ENCODE results near the gene GNG7. TPM values are rescaled to one million over a fixed set of nuclear protein-coding genes. Genes with fewer than 3 reads are reported as not detected.

Gene GNG7
- total RNA-seq, 1 experiment from 2014 or later = 7.7 TPM

DNA sequence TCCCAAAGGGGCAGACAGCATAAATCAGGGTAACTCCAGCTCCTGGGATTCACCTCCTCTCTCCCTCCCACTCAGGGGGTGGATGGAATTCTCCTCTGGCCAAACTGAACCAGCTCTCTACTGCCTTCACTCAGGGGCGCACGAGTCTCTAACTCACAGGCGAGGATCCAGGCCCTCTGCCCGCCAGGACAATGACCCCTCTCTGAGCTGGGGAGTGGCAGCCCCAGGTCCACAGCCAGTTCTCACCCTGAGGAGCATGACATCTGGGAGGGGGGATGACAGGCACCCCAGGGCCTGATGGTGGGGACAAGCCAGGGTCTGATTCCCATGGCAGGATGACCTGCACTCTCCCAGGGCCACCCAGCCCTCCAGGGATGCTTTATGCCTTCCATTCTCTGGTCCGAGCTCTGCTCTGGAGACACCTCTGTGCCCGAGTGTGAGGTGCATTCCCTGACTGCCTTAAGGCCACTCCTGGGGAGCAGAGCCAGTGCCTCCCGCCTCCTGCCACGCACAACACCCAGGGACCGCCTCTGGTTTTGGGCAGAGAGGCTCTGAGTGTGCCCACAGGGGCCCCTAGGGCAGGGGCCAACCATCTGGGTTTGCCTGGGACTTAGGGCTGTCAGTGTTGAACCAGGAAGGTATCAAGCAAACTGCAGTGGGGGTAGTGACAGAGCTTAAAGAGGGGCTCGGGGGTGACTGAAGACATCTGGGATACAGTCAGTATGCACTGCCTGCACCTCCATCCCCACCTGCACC, 66.2 kb downstream of the GNG7 start:
- no peak overlapping the region for H3K4me2 ChIP-seq (ENCODE audit: insufficient read depth, insufficient read length, low read length)
- no peak overlapping the region for H2BK20ac ChIP-seq (ENCODE audit: low read depth, low read length, poor library complexity, severe bottlenecking)
- no peaks in the 10 kb centered on the region for H3K27me3 ChIP-seq (ENCODE audit: insufficient read depth, low read length)
- no peaks in the 10 kb centered on the region for H4K20me1 ChIP-seq (ENCODE audit: control insufficient read depth, insufficient read depth, insufficient read length)
- Mint-ChIP-seq H3K27me3 (ENCODE audit: low read depth) (peaks cover 14% of the 10 kb centered on the region), H3K4me3 (no peak overlapping the region; a peak in 1 of 5 replicates), H3K4me1 (peaks cover 7 to 14% of the 10 kb centered on the region in 2 experiments), H3K36me3 (ENCODE audit: insufficient read depth in 1 of 3, low read depth in 3 of 3) (peaks cover 0 to 2% (median 0%) of the 10 kb centered on the region in 3 experiments; a peak in 1 of 7 replicates), H3K9me3 (peaks cover 0 to 3% of the 10 kb centered on the region in 2 experiments; a peak in 1 of 5 replicates), H3K27ac (no peak overlapping the region)
- no peak overlapping the region for H2BK5ac ChIP-seq (ENCODE audit: insufficient read length, low read length)
- H4K5ac ChIP-seq (ENCODE audit: insufficient read length, low read depth, low read length) = no peak overlapping the region
- no CpG with 5 or more reads among the region's 10 CpGs for WGBS (ENCODE audit: extremely low coverage, insufficient read length, low lambda C conversion rate)
- no peak overlapping the region for H3K23ac ChIP-seq (ENCODE audit: insufficient read length, low read depth, low read length)
- H3K9ac ChIP-seq (ENCODE audit: extremely low read depth, insufficient read length, low read length) = no peak overlapping the region
- no peak for DNase-seq
- H3K27ac ChIP-seq (ENCODE audit: insufficient read length, low read depth, low read length) = no peak overlapping the region
- no peak overlapping the region for H2BK120ac ChIP-seq (ENCODE audit: low read depth, low read length, poor library complexity, severe bottlenecking)
- no peak overlapping the region for H2AK5ac ChIP-seq (ENCODE audit: insufficient read length, low read length)
- no peaks in the 10 kb centered on the region for H3K79me1 ChIP-seq (ENCODE audit: insufficient read depth, low read depth, low read length, poor library complexity, severe bottlenecking)
- no peak overlapping the region for H3K18ac ChIP-seq (ENCODE audit: insufficient read length, low read depth, low read length)
- H3K56ac ChIP-seq (ENCODE audit: insufficient read length, low read depth, low read length) = no peak overlapping the region
- no peak overlapping the region for H2AFZ ChIP-seq (ENCODE audit: low read length)
- no peaks in the 10 kb centered on the region for H3K9me3 ChIP-seq (ENCODE audit: control insufficient read depth, low read depth, low read length)
- peaks cover 4% of the 10 kb centered on the region for H3K23me2 ChIP-seq (ENCODE audit: insufficient read length, low read depth, low read length, poor library complexity, severe bottlenecking)
- H3K79me2 ChIP-seq (ENCODE audit: insufficient read depth, low read length) = no peaks in the 10 kb centered on the region
- no peak overlapping the region for H2BK15ac ChIP-seq (ENCODE audit: low read depth, low read length)
- no peak overlapping the region for H4K8ac ChIP-seq (replicated peaks; ENCODE audit: insufficient read length, low read depth, low read length)
- H3K4ac ChIP-seq (ENCODE audit: low read depth, low read length) = no peak overlapping the region
- H3K4me1 ChIP-seq (ENCODE audit: insufficient read depth, low read length) = no peaks in the 10 kb centered on the region
- TF ChIP-seq, protein P1, sequence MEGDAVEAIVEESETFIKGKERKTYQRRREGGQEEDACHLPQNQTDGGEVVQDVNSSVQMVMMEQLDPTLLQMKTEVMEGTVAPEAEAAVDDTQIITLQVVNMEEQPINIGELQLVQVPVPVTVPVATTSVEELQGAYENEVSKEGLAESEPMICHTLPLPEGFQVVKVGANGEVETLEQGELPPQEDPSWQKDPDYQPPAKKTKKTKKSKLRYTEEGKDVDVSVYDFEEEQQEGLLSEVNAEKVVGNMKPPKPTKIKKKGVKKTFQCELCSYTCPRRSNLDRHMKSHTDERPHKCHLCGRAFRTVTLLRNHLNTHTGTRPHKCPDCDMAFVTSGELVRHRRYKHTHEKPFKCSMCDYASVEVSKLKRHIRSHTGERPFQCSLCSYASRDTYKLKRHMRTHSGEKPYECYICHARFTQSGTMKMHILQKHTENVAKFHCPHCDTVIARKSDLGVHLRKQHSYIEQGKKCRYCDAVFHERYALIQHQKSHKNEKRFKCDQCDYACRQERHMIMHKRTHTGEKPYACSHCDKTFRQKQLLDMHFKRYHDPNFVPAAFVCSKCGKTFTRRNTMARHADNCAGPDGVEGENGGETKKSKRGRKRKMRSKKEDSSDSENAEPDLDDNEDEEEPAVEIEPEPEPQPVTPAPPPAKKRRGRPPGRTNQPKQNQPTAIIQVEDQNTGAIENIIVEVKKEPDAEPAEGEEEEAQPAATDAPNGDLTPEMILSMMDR (conservative IDR thresholded peaks at IDR 0.05) = no peak
- H2BK12ac ChIP-seq (ENCODE audit: insufficient read length, low read depth, low read length) = no peak overlapping the region
- no peak overlapping the region for H3T11ph ChIP-seq (ENCODE audit: low read length)
- no peak overlapping the region for H3K14ac ChIP-seq (ENCODE audit: insufficient read depth, low read length)
- H4K91ac ChIP-seq (ENCODE audit: insufficient read length, low read depth, low read length) = no peak overlapping the region
